K562 (cell line): ENCODE results near the gene XRCC5. TPM values are rescaled to one million over a fixed set of nuclear protein-coding genes. Genes with fewer than 3 reads are reported as not detected.

ENCODE experiments used
- ATAC-seq: fragments of 200-7000 bp; cut with Tn5 transposase; 3 replicates; pipeline ENCODE4 v1.9.1; 2020; ENCODE audit warnings: moderate library complexity
- BruUV-seq: library from RNA; stranded (reverse); fragments of 400-500 nt; replicated peaks from 2 replicates; lab custom pipeline; 2021; lab: Mats Ljungman, UMichigan
- CTCF ChIA-PET: fragments of 300-600 bp; formaldehyde crosslinking; extraction: SDS; loops from one replicate; lab custom pipeline; 2021; ENCODE audit warnings: low intra/inter-chr PET ratio; lab: Yijun Ruan, JAX
- POLR2A ChIA-PET: fragments of 300-600, 350-650 bp; sonication (Branson Sonifier 250); formaldehyde crosslinking; extraction: SDS; loops from one replicate; lab custom pipeline; 2021; ENCODE audit warnings: antibody characterized with exemption, inconsistent platforms; lab: Yijun Ruan, JAX
- DNase-seq, 4 experiments: peaks; one replicate each; pipeline versions ENCODE4 v3.0.0 to v3.0.0-alpha.2; 2011 to 2018; ENCODE audit warnings: low spot score in 3 of 4, mixed read lengths in 3 of 4; ENCODE audit errors: extremely low read depth in 1 of 4
- FAIRE-seq: peaks from 2 replicates; lab custom pipeline; 2011; peaks lifted over from hg19 to GRCh38; lab: Jason Lieb, UNC
- H2AFZ ChIP-seq: 2 replicates; pipeline ENCODE4 v1.6.0; 2011; ENCODE audit warnings: low read depth, low read length, control low read depth, inconsistent platforms
- H3K27ac ChIP-seq: fragments of 200-600 bp; 3 replicates; pipeline ENCODE4 v1.8.0; 2011; ENCODE audit warnings: low read depth, mild to moderate bottlenecking, control low read depth, inconsistent platforms, low read length, moderate library complexity, mixed read lengths; ENCODE audit errors: extremely low read depth
- H3K27me3 ChIP-seq, 2 experiments: fragments of 300-600 bp in 1 of 2; 2 replicates in 1 of 2; 3 replicates in 1 of 2; pipeline versions ENCODE4 v1.6.0 to v1.8.0; 2011; ENCODE audit warnings: inconsistent platforms in 2 of 2, low read length in 2 of 2, mild to moderate bottlenecking in 1 of 2, mixed read lengths in 1 of 2, moderate library complexity in 1 of 2; ENCODE audit not compliant: control insufficient read depth in 2 of 2, insufficient read depth in 2 of 2
- H3K36me3 ChIP-seq: fragments of 300-600 bp; 3 replicates; pipeline ENCODE4 v1.8.0; 2011; ENCODE audit warnings: mild to moderate bottlenecking, low read length, inconsistent platforms; ENCODE audit not compliant: control insufficient read depth, insufficient read depth
- H3K4me1 ChIP-seq, 2 experiments: fragments of 200-600 bp in 1 of 2; replicated peaks in 1 of 2; 2 replicates in 1 of 2; 3 replicates in 1 of 2; pipeline versions ENCODE4 v1.5.1 to v1.8.0; 2011; ENCODE audit warnings: inconsistent platforms in 2 of 2, low read length in 2 of 2, mild to moderate bottlenecking in 1 of 2, mixed read lengths in 1 of 2, moderate library complexity in 1 of 2; ENCODE audit not compliant: control insufficient read depth in 2 of 2, insufficient read depth in 2 of 2
- H3K4me2 ChIP-seq: 2 replicates; pipeline ENCODE4 v1.6.1; 2011; ENCODE audit warnings: low read length, control low read depth, inconsistent platforms, mixed read lengths; ENCODE audit not compliant: insufficient read depth
- H3K4me3 ChIP-seq: fragments of 200-600 bp; sonication (generic), shearing (Covaris generic); 2 replicates; pipeline ENCODE4 v1.5.1; 2016; ENCODE audit warnings: control low read depth, inconsistent platforms
- H3K79me2 ChIP-seq: fragments of 200-600 bp; 3 replicates; pipeline ENCODE4 v1.8.0; 2011; ENCODE audit warnings: low read length, inconsistent platforms; ENCODE audit not compliant: control insufficient read depth, insufficient read depth
- H3K9ac ChIP-seq, 2 experiments: 2 replicates each; pipeline versions ENCODE4 v1.6.0 to v1.6.1; 2011; ENCODE audit warnings: low read depth in 2 of 2, low read length in 2 of 2, control low read depth in 1 of 2, inconsistent platforms in 1 of 2, mild to moderate bottlenecking in 1 of 2, mixed read lengths in 1 of 2; ENCODE audit not compliant: insufficient read depth in 1 of 2
- H3K9me1 ChIP-seq: one replicate; pipeline ENCODE4 v1.6.0; 2011; ENCODE audit warnings: inconsistent platforms, mild to moderate bottlenecking, low read length, moderate library complexity; ENCODE audit not compliant: control insufficient read depth, insufficient read depth
- H3K9me3 ChIP-seq: replicated peaks from 2 replicates; pipeline ENCODE4 v1.5.1; 2011; ENCODE audit warnings: low read depth, low read length, inconsistent platforms; ENCODE audit not compliant: control insufficient read depth, insufficient read depth
- H4K20me1 ChIP-seq: replicated peaks from 2 replicates; pipeline ENCODE4 v1.6.1; 2011; ENCODE audit warnings: low read length, inconsistent platforms, mixed read lengths; ENCODE audit not compliant: control insufficient read depth, insufficient read depth
- ASH1L ChIP-seq: fragments of 450-650 bp; IDR thresholded peaks from 2 replicates; pipeline ENCODE4 v1.6.1; 2018; ENCODE audit warnings: borderline replicate concordance, mild to moderate bottlenecking, low read depth; ENCODE audit not compliant: partially characterized antibody
- CGGBP1 ChIP-seq: fragments of 250-450 bp; sonication (Bioruptor Pico); IDR thresholded peaks from 2 replicates; pipeline ENCODE4 v1.9.0; 2021; ENCODE audit warnings: mild to moderate bottlenecking
- HOXB6 ChIP-seq: fragments of 250-450 bp; sonication (Bioruptor Pico); IDR thresholded peaks from 2 replicates; pipeline ENCODE4 v1.5.1; 2022; ENCODE audit warnings: mild to moderate bottlenecking, borderline replicate concordance
- JUND ChIP-seq, 2 experiments: IDR thresholded peaks; 2 replicates in 1 of 2; 3 replicates in 1 of 2; pipeline ENCODE4 v1.6.1; 2011; ENCODE audit warnings: borderline replicate concordance in 2 of 2, low read depth in 2 of 2, low read length in 2 of 2, improper control_type of control experiment in 1 of 2, missing biosample characterization in 1 of 2, missing genetic modification characterization in 1 of 2, missing genetic modification reagents in 1 of 2
- NFE2 ChIP-seq: IDR thresholded peaks from 2 replicates; pipeline ENCODE4 v1.6.1; 2014; ENCODE audit warnings: antibody characterized with exemption, low read depth
- TSHZ1 ChIP-seq: fragments of 250-450 bp; sonication (Bioruptor Pico); IDR thresholded peaks from 2 replicates; pipeline ENCODE4 v1.4.0; 2020; ENCODE audit warnings: mild to moderate bottlenecking, moderate library complexity
- ZNF133 ChIP-seq: fragments of 250-450 bp; sonication (Bioruptor Pico); IDR thresholded peaks from 2 replicates; pipeline ENCODE4 v1.4.0; 2020; ENCODE audit warnings: mild to moderate bottlenecking
- ZNF274 ChIP-seq: IDR thresholded peaks from 2 replicates; pipeline ENCODE4 v1.6.1; 2011; ENCODE audit warnings: low read depth, mild to moderate bottlenecking, low read length, moderate library complexity, borderline replicate concordance
- ZNF79 ChIP-seq: fragments of 250-450 bp; sonication (Bioruptor Pico); IDR thresholded peaks from 2 replicates; pipeline ENCODE4 v1.4.0; 2020; ENCODE audit warnings: low read depth, mild to moderate bottlenecking, moderate library complexity
- WGBS: fragments of 100-300 bp; shearing (Covaris generic); methylation state at CpG from one replicate; pipeline ENCODE4 v1.1.6; 2016; ENCODE audit warnings: low coverage, mixed read lengths; ENCODE audit not compliant: insufficient coverage; ENCODE audit errors: missing lambda C conversion rate; 5-methylcytosine and 5-hydroxymethylcytosine counted together
- in situ Hi-C: fragments of 300-500 bp; cut with MboI; formaldehyde crosslinking; loops from 4 replicates; pipeline ENCODE4 v1.15.0; 2018; ENCODE audit warnings: inconsistent platforms, mixed read lengths
- intact Hi-C: fragments of 100-400 bp; cut with micrococcal nuclease; formaldehyde crosslinking; loops from 2 replicates; pipeline ENCODE4 v1.14.2; 2022
- polyA plus RNA-seq, 8 experiments: library from polyadenylated mRNA; depleted of rRNA in 4 of 8; stranded (reverse) in 5 of 8; unstranded in 3 of 8; fragments of >200 nt; fragmentation: Nextera tagmentation in 2 of 8; fragmentation: Illumina TruSeq in 1 of 8; extraction: Ambion mirVana in 2 of 8; extraction: Trizol in 1 of 8; gene quantifications; 2 replicates each; pipeline versions ENCODE4 v1.2.1 to v1.2.3, GENCODE V29; 2011 to 2014; ENCODE audit warnings: inconsistent platforms in 1 of 8, missing spikeins in 1 of 8
- total RNA-seq, 7 experiments: library from RNA; depleted of rRNA in 6 of 7; stranded (reverse); fragments of >200 nt in 6 of 7; fragmentation: Illumina TruSeq in 2 of 7; extraction: Trizol in 2 of 7; gene quantifications; 2 replicates each; pipeline versions ENCODE4 v1.2.1 to v1.2.3, GENCODE V29; 2011 to 2021; ENCODE audit warnings: low replicate concordance in 1 of 7
- TF ChIP-seq, protein P1 (sequence below): sonication (generic); formaldehyde crosslinking; IDR thresholded peaks from 2 replicates; pipeline ENCODE4 v1.8.0; 2023; ENCODE audit warnings: missing genetic modification reagents, mild to moderate bottlenecking, borderline replicate concordance
- TF ChIP-seq, protein P2 (sequence below): fragments of 250-450 bp; sonication (Bioruptor Pico); IDR thresholded peaks from 2 replicates; pipeline ENCODE4 v1.4.0; 2020; ENCODE audit warnings: borderline replicate concordance

XRCC5 gene
- total and polyA plus RNA-seq, 9 of the 15 experiments (the other 6 are each of a cell fraction or from before 2014, with no cell fraction given) = 168 to 551 (median 297) TPM

- in situ Hi-C loops = loop anchor here (10.0 to 25.0 kb wide), 2 partner anchors 457 to 1379 kb away; no protein-coding TSS in a partner anchor
- H3K36me3 ChIP-seq = peaks cover 78% of the 10 kb centered on the region
- no peak overlapping the region for H3K4me2 ChIP-seq
- intact Hi-C loops = no loop called here
- H3K79me2 ChIP-seq = no peaks in the 10 kb centered on the region
- no peaks in the 10 kb centered on the region for H3K9me1 ChIP-seq
- no peak overlapping the region for H3K4me3 ChIP-seq
- DNase-seq (no peak), FAIRE-seq (no peak), ATAC-seq (no peak)
- POLR2A ChIA-PET = no interaction called here
- H4K20me1 ChIP-seq = no peaks in the 10 kb centered on the region; the same call in 1 of the 2 replicates
- no peaks in the 10 kb centered on the region for H3K27me3 ChIP-seq
- no peak overlapping the region for H3K27ac ChIP-seq
- H3K9ac ChIP-seq = no peak overlapping the region
- no peaks in the 10 kb centered on the region; a peak in 2 of 5 replicates for H3K4me1 ChIP-seq
- H2AFZ ChIP-seq = no peak overlapping the region
- CTCF ChIA-PET = no interaction called here
- BruUV-seq = no TSS peak
- WGBS = 86% methylated on average over 1 of the region's 1 CpG
- no peaks in the 10 kb centered on the region for H3K9me3 ChIP-seq
- no peak for TF ChIP-seq ASH1L
- no peak for TF ChIP-seq NFE2
- TF ChIP-seq ZNF274 = no peak
- TF ChIP-seq, protein P1, sequence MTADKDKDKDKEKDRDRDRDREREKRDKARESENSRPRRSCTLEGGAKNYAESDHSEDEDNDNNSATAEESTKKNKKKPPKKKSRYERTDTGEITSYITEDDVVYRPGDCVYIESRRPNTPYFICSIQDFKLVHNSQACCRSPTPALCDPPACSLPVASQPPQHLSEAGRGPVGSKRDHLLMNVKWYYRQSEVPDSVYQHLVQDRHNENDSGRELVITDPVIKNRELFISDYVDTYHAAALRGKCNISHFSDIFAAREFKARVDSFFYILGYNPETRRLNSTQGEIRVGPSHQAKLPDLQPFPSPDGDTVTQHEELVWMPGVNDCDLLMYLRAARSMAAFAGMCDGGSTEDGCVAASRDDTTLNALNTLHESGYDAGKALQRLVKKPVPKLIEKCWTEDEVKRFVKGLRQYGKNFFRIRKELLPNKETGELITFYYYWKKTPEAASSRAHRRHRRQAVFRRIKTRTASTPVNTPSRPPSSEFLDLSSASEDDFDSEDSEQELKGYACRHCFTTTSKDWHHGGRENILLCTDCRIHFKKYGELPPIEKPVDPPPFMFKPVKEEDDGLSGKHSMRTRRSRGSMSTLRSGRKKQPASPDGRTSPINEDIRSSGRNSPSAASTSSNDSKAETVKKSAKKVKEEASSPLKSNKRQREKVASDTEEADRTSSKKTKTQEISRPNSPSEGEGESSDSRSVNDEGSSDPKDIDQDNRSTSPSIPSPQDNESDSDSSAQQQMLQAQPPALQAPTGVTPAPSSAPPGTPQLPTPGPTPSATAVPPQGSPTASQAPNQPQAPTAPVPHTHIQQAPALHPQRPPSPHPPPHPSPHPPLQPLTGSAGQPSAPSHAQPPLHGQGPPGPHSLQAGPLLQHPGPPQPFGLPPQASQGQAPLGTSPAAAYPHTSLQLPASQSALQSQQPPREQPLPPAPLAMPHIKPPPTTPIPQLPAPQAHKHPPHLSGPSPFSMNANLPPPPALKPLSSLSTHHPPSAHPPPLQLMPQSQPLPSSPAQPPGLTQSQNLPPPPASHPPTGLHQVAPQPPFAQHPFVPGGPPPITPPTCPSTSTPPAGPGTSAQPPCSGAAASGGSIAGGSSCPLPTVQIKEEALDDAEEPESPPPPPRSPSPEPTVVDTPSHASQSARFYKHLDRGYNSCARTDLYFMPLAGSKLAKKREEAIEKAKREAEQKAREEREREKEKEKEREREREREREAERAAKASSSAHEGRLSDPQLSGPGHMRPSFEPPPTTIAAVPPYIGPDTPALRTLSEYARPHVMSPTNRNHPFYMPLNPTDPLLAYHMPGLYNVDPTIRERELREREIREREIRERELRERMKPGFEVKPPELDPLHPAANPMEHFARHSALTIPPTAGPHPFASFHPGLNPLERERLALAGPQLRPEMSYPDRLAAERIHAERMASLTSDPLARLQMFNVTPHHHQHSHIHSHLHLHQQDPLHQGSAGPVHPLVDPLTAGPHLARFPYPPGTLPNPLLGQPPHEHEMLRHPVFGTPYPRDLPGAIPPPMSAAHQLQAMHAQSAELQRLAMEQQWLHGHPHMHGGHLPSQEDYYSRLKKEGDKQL (CRISPR knock-in tag) = no peak
- no peak for TF ChIP-seq ZNF133 (CRISPR knock-in tag)
- no peak for TF ChIP-seq HOXB6
- TF ChIP-seq ZNF79 = no peak
- TF ChIP-seq JUND (IDR thresholded peaks at IDR 0.05; ENCODE audit: borderline replicate concordance, low read depth, low read length) = no peak
- TF ChIP-seq JUND (tag; IDR thresholded peaks at IDR 0.05; ENCODE audit: borderline replicate concordance, low read depth, low read length) = no peak
- TF ChIP-seq, protein P2, sequence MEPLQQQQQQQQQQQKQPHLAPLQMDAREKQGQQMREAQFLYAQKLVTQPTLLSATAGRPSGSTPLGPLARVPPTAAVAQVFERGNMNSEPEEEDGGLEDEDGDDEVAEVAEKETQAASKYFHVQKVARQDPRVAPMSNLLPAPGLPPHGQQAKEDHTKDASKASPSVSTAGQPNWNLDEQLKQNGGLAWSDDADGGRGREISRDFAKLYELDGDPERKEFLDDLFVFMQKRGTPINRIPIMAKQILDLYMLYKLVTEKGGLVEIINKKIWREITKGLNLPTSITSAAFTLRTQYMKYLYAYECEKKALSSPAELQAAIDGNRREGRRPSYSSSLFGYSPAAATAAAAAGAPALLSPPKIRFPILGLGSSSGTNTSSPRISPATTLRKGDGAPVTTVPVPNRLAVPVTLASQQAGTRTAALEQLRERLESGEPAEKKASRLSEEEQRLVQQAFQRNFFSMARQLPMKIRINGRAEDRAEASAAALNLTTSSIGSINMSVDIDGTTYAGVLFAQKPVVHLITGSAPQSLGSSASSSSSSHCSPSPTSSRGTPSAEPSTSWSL (CRISPR knock-in tag) = no peak
- TF ChIP-seq CGGBP1 (CRISPR knock-in tag) = no peak
- TF ChIP-seq TSHZ1 = no peak
Observed at GRCh38 chr2:216205486-216205885, 96.3 kb downstream of the XRCC5 start.
